Suppressor macrophage treated with lipopolysaccharide for 1 hour (primary cell): Measurements from ENCODE around the gene DHX29.
"Not testable (repeated sequence)": the region's sequence is repeated elsewhere in the genome, so short reads cannot be mapped to it uniquely, and the experiment has no call there.

Experiments
- DNase-seq, 3 donors: peaks; one replicate each; pipeline ENCODE4 v3.0.0-alpha.2; 2020 to 2022

DHX29 gene, protein sequence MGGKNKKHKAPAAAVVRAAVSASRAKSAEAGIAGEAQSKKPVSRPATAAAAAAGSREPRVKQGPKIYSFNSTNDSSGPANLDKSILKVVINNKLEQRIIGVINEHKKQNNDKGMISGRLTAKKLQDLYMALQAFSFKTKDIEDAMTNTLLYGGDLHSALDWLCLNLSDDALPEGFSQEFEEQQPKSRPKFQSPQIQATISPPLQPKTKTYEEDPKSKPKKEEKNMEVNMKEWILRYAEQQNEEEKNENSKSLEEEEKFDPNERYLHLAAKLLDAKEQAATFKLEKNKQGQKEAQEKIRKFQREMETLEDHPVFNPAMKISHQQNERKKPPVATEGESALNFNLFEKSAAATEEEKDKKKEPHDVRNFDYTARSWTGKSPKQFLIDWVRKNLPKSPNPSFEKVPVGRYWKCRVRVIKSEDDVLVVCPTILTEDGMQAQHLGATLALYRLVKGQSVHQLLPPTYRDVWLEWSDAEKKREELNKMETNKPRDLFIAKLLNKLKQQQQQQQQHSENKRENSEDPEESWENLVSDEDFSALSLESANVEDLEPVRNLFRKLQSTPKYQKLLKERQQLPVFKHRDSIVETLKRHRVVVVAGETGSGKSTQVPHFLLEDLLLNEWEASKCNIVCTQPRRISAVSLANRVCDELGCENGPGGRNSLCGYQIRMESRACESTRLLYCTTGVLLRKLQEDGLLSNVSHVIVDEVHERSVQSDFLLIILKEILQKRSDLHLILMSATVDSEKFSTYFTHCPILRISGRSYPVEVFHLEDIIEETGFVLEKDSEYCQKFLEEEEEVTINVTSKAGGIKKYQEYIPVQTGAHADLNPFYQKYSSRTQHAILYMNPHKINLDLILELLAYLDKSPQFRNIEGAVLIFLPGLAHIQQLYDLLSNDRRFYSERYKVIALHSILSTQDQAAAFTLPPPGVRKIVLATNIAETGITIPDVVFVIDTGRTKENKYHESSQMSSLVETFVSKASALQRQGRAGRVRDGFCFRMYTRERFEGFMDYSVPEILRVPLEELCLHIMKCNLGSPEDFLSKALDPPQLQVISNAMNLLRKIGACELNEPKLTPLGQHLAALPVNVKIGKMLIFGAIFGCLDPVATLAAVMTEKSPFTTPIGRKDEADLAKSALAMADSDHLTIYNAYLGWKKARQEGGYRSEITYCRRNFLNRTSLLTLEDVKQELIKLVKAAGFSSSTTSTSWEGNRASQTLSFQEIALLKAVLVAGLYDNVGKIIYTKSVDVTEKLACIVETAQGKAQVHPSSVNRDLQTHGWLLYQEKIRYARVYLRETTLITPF (N-terminal part only)

DNA sequence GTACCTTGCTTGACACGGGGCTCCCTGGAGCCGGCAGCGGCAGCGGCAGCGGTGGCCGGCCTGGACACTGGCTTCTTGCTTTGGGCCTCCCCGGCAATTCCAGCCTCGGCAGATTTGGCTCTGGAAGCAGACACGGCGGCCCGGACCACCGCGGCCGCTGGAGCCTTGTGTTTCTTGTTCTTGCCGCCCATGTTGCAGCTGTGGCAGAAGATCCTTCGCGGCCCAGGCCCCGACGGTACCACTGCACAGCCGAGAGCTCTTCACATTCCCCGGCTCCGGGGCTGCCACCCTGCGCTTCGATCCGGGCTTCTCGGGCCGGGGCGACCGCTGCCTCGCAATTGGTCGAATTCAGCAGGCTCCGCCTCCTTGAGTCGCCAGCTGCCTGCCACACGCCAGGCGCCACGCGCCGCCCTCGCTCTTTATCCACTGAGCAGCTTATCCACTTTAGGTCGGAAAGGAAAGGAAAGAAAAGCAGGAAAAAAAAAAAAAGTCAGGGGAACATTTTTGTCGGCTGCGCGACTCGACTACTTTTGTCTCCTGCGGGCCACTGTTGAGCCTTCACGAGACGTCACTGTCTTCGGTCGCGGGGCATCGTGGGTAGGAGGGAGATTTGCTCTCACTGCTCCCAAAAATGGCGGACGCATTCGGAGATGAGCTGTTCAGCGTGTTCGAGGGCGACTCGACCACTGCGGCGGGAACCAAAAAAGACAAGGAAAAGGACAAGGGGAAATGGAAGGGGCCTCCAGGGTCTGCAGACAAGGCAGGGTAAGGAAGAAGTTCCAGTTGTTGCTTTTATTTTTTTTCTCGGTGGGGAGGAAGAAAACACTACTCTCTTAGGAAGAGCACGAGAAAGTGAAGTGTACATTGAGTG lies at the start of gene DHX29, which contains the start of gene MTREX:
DHX29 (minus strand) TSS at position 312 of the 871 bp plus-strand sequence; CDS start at position 191, 121 bp downstream.
MTREX (plus strand) TSS at position 607 of the 871 bp plus-strand sequence; CDS start at position 632, 25 bp downstream.
- peak; percentile 90 to 94 (median 94) for DNase-seq

- DNase-seq: no peak
Observed at GRCh38 chr5:55356896-55357295, 49.4 kb upstream of the DHX29 start.

DNA sequence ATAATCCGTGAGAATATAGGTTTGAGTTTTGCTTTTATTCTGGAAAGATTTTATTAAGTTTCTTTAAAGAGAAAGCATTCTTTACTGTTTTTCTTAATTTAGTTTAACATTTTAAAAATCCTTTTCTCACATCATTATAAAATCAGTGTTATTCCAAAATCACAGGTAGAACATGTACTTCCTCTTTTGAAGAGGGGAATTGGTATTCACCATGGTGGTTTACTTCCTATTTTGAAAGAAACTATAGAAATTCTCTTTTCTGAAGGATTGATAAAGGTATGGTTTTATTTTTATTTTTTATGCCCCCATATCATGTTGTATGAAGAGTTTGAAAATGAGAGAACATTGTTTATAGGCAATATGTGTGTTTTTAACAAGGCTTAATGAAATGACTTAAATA lies 43.3 kb upstream of the DHX29 start:
- DNase-seq: no peak

DNA sequence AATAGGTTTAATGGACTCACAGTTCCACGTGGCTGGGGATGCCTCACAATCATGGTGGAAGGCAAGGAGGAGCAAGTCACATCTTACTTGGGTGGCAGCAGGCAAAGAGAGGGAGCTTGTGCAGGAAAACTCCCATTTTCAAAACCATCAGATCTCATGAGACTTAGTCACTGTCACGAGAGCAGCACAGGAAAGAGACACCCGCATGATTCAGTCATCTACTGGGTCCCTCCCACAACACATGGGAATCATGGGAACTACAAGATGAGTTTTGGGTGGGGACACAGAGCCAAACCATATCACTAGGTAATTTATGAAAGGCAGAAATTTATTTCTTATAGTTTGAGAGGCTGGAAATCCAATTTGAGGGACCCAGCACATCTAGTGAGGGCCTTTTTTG lies 40.3 kb upstream of the DHX29 start:
- DNase-seq: peak; percentile 8 to 26 (median 20)

DNA sequence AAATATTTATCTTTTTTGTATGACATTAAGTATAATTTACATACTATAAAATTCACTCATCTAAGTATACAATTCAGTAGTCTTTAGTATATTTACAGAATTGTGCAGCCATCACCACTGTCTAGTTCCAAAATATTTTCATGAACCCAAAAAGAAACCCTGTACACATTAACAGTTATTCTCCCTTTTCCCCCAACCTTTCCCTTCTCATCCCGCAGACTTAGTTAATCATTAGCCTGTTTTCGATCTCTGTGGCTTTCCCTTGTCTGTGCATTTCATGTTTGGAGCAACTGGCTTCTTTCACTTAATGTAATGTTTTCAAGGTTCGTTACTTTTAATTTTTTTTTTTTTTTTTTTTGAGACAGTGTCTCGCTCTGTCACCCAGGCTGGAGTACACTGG lies 37.8 kb upstream of the DHX29 start:
- DNase-seq: no peak

DNA sequence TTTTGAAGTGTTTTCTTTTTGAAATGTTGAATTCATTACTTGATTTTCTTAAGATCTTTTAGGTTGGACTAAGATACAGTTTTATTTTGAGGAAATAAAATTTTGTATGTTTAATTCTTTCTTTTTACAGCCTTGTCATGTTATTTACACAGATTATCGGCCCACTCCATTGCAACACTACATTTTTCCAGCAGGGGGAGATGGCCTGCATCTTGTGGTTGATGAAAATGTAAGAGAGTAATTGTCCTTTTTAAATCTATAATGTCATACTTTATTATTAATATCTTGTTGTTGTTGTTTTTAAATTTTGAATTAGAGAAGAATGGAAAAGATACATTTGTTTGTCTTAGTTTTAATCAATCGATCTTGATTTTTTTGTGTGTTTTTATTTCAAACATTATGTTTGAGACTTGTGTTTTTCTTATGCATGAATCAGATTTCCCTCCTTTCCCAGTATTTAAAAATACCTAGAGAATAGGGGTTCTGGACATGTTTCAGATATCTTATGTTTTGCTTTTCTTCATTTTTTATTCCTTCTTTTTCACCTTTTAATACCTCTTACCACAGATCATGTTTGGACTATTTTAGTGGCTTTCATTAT lies 37.0 kb upstream of the DHX29 start:
- peak; percentile 63 to 73 (median 68) for DNase-seq

GRCh38 chr5:55343609-55344008 lies 36.1 kb upstream of the DHX29 start:
- DNase-seq: no peak

- DNase-seq: no peak
Observed at GRCh38 chr5:55343107-55343506, 35.6 kb upstream of the DHX29 start.

DNA sequence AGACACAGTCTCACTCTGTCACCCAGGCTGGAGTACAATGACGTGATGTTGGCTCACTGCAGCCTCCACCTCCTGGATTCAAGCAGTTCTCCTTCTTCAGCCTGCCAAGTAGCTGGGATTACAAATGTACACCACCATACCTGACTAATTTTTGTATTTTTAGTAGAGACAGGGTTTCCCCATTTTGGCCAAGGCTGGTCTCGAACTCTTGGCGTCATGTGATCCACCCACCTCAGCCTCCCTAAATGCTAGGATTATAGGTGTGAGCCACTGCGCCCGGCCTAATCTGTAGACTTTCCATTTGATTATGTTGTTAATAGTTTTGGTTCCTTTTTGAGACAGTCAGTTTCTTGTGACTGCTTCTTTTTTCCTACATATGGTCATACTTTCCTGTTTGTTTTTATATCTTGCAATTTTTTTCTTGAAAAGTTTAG lies 31.3 kb upstream of the DHX29 start:
- peak; percentile 54 to 60 (median 58) for DNase-seq

GRCh38 chr5:55338092-55338613 lies 30.7 kb upstream of the DHX29 start:
- DNase-seq: peak in 2 of 3 donors; percentile 4 to 13

DNA sequence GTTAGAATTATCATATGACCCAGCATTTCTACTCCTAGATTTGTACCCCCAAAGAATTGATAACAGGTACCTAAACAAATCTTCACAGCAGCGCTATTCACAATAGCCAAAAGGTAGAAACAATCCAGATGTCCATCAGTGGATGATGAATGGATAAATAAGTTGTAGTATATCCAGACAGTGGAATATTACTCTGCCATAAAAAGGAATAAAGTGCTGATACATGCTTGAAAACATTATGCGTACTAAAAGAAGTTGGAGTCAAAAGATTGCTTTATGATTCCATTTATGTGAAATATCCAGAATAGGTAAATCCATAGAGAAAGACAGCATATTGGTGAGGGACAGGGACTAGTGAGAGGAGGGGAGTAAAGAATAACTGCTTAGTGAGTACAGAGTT lies 26.3 kb upstream of the DHX29 start:
- no peak for DNase-seq

DNA sequence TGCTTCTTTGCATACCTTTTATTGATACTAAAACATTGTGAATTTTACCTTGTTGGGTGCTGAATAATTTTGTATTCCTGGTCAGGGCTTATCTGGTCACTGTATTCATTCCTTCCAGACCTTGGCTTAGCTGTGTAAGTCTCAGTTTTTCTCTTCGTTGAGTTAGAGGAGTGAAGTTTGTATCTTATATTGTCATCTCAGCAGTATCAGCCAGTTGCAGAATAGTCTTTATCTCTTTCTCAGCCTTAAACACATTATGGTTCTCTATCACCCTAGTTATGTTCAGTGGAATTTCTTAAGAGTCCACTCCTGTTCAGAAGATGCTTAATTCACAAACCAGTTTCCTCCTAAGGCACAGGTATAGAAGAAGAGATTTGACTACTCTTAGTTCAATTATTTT lies 25.5 kb upstream of the DHX29 start:
- no peak for DNase-seq

- DNase-seq: no peak
Observed at GRCh38 chr5:55331321-55331720, 23.8 kb upstream of the DHX29 start.

DNA sequence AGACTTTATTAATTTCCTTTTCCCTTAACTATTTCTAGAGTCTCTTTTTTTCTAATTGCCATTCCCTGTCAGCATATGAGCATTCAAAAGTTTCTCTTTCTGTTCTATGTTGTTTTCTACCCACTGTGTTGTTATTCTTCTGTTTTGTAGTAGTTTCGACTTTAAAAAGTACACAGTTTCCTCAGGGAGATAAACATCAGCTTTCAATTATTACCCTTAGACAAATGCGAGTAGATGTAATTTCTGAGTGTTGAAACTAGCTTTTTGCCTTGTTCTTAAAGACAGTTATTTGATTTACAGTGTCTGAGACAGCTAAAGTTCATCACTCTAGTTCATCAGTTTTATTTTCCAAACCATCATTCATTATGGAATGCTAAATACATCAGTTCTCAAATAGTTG lies 19.8 kb upstream of the DHX29 start:
- no peak for DNase-seq

GRCh38 chr5:55325621-55326020 lies 18.1 kb upstream of the DHX29 start:
- DNase-seq: no peak

- DNase-seq: peak; percentile 24 to 63 (median 62)
Observed at GRCh38 chr5:55324815-55325418, 17.4 kb upstream of the DHX29 start.

GRCh38 chr5:55324006-55324405 lies 16.5 kb upstream of the DHX29 start:
- no peak for DNase-seq

DNA sequence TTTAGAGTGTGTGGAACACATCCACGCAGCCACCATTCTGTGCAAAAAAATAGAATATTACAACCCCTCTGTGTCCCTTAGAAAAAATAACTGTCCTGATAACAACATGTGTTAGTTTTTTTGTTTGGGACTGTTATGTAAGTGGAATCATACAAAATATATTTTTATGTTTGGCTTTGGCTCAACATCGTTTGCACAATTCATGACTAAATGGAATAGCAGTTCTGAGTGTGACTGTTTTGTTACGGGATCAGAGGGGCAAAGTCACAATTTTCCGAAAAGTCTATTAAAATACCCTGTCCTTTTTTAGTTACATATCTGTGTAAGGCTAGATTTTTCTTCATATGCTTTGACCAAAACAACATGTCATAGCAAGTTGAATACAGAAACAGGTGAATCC lies 13.1 kb upstream of the DHX29 start:
- DNase-seq: no peak

- no peak for DNase-seq
Observed at GRCh38 chr5:55319491-55319890, 12.0 kb upstream of the DHX29 start.

DNA sequence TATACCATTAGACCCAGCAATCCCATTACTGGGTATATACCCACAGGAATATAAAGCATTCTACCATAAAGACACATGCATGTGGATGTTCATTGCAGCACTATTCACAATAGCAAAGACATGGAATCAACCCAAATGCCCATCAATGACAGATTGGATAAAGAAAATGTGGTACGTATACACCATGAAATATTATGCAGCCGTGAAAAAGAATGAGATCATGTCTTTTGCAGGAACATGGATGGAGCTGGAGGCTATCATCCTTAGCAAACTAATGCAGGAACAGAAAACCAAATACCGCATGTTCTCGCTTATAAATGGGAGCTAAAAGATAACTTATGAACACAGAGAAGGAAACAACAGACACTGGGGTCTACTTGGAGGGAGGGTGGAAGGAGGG lies 10.7 kb upstream of the DHX29 start:
- not testable (repeated sequence) for DNase-seq

DNA sequence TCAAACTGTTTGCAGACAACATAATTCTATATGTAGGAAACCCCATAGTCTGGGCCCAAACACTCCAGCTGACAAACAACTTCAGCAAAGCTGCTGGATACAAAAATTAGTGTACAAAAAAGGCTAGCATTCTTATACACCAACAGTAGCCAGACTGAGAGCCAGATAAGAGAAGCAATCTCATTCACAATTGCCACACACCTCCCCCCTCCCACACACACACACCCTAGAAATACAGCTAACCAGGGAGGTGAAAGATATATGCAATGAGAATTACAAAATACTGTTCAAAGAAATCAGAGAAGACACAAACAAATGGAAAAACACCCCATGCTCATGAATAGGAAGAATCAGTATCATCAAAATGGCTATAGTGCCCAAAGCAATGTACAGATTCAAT lies 9.3 kb upstream of the DHX29 start:
- peak in 2 of 3 donors; percentile 23 to 31 for DNase-seq
